Panc1 (cell line): Measurements from ENCODE around the gene MYPN.

ENCODE experiments used
- CTCF ChIP-seq: fragments of 450-650 bp; IDR thresholded peaks from 2 replicates; pipeline ENCODE4 v1.5.1; 2017; ENCODE audit warnings: mild to moderate bottlenecking
- POLR2AphosphoS5 ChIP-seq: IDR thresholded peaks from 2 replicates; pipeline ENCODE4 v1.6.1; 2012; ENCODE audit warnings: mild to moderate bottlenecking, low read depth, low read length, moderate library complexity
- REST ChIP-seq, 2 experiments: IDR thresholded peaks; 2 replicates each; pipeline ENCODE4 v1.6.1; 2011 to 2012; ENCODE audit warnings: low read depth in 2 of 2, control low read depth in 1 of 2, low read length in 1 of 2, mild to moderate bottlenecking in 1 of 2, moderate library complexity in 1 of 2; ENCODE audit not compliant: insufficient read depth in 1 of 2
- TCF7L2 ChIP-seq: IDR thresholded peaks from 2 replicates; pipeline ENCODE4 v1.6.1; 2011; ENCODE audit warnings: mild to moderate bottlenecking, low read depth, low read length, inconsistent platforms

GRCh38 chr10:68261132-68261856 is 152.0 kb downstream of the MYPN start:
- TF ChIP-seq CTCF (no peak), POLR2AphosphoS5 (no peak), REST (IDR thresholded peaks at IDR 0.05; ENCODE audit: insufficient read depth in 1 of 2, low read depth in 2 of 2, low read length in 1 of 2) (no peak), TCF7L2 (no peak)
